CD14-positive monocyte (primary cell): ENCODE measurements around the gene YIPF6. TPM values are rescaled to one million over a fixed set of nuclear protein-coding genes. Genes with fewer than 3 reads are reported as not detected.

Source experiments
- DNase-seq, 3 donors: peaks; one replicate each; pipeline ENCODE4 v3.0.0-alpha.2; 2011 to 2022
- H2AFZ ChIP-seq: 2 replicates; pipeline ENCODE4 v1.6.0; 2012; ENCODE audit warnings: mild to moderate bottlenecking, low read depth, low read length, inconsistent platforms; ENCODE audit not compliant: insufficient read depth, poor library complexity, severe bottlenecking
- H3K27ac ChIP-seq, 2 donors: 1 replicate in 1 of 2; 2 replicates in 1 of 2; pipeline ENCODE4 v1.5.1; 2012 to 2013; ENCODE audit warnings: low read length in 2 of 2, control low read depth in 1 of 2, inconsistent platforms in 1 of 2, low read depth in 1 of 2, mild to moderate bottlenecking in 1 of 2
- H3K27me3 ChIP-seq, 2 donors: one replicate each; pipeline versions ENCODE4 v1.6.0 to v1.6.1; 2011 to 2013; ENCODE audit warnings: low read length in 2 of 2; ENCODE audit not compliant: control insufficient read depth in 2 of 2, insufficient read depth in 2 of 2
- H3K36me3 ChIP-seq, 2 donors: replicated peaks in 1 of 2; 1 replicate in 1 of 2; 2 replicates in 1 of 2; pipeline versions ENCODE4 v1.5.1 to v1.6.1; 2012 to 2013; ENCODE audit warnings: low read length in 2 of 2, control low read depth in 1 of 2, inconsistent platforms in 1 of 2, mild to moderate bottlenecking in 1 of 2; ENCODE audit not compliant: insufficient read depth in 2 of 2, control insufficient read depth in 1 of 2
- H3K4me1 ChIP-seq, 2 donors: 1 replicate in 1 of 2; 2 replicates in 1 of 2; pipeline versions ENCODE4 v1.5.1 to v1.6.1; 2012 to 2013; ENCODE audit warnings: low read length in 2 of 2, control low read depth in 1 of 2, inconsistent platforms in 1 of 2, mild to moderate bottlenecking in 1 of 2, moderate library complexity in 1 of 2; ENCODE audit not compliant: insufficient read depth in 2 of 2, control insufficient read depth in 1 of 2
- H3K4me2 ChIP-seq: replicated peaks from 2 replicates; pipeline ENCODE3; 2012; ENCODE audit warnings: low read length, moderate library complexity, mild to moderate bottlenecking; ENCODE audit not compliant: poor library complexity, severe bottlenecking; ENCODE audit errors: extremely low read depth
- H3K4me3 ChIP-seq, 3 experiments: fragments of 200-600 bp in 1 of 3; sonication (generic) in 1 of 3; replicated peaks in 1 of 3; 1 replicate in 2 of 3; 2 replicates in 1 of 3; pipeline ENCODE4 v1.5.1; 2011 to 2013; ENCODE audit warnings: low read length in 3 of 3, mild to moderate bottlenecking in 3 of 3, control low read depth in 2 of 3, low read depth in 2 of 3, inconsistent platforms in 1 of 3, moderate library complexity in 1 of 3
- H3K79me2 ChIP-seq: 2 replicates; pipeline ENCODE4 v1.6.0; 2012; ENCODE audit warnings: mild to moderate bottlenecking, control low read depth, inconsistent platforms, low read length, moderate library complexity; ENCODE audit not compliant: insufficient read depth
- H3K9ac ChIP-seq: 2 replicates; pipeline ENCODE4 v1.6.0; 2017; ENCODE audit warnings: low read length, mild to moderate bottlenecking; ENCODE audit not compliant: insufficient read depth, poor library complexity, severe bottlenecking
- H3K9me3 ChIP-seq, 2 donors: replicated peaks in 1 of 2; 1 replicate in 1 of 2; 2 replicates in 1 of 2; pipeline versions ENCODE4 v1.5.1 to v1.6.1; 2012 to 2013; ENCODE audit warnings: low read length in 2 of 2, control low read depth in 1 of 2; ENCODE audit not compliant: control insufficient read depth in 1 of 2, insufficient read depth in 1 of 2
- H4K20me1 ChIP-seq: 2 replicates; pipeline ENCODE4 v1.6.0; 2012; ENCODE audit warnings: mild to moderate bottlenecking, low read length, control low read depth, moderate library complexity; ENCODE audit not compliant: insufficient read depth
- H3K27ac Mint-ChIP-seq, 7 donors: one replicate each; pipeline ENCODE4 v1.8.0; 2020; ENCODE audit warnings: mild to moderate bottlenecking in 7 of 7, mixed read lengths in 7 of 7, moderate library complexity in 6 of 7, inconsistent platforms in 2 of 7
- H3K27me3 Mint-ChIP-seq, 3 donors: one replicate each; pipeline ENCODE4 v1.8.0; 2021 to 2022; ENCODE audit warnings: low read depth in 3 of 3, mild to moderate bottlenecking in 3 of 3, mixed read lengths in 3 of 3, moderate library complexity in 3 of 3, inconsistent platforms in 1 of 3
- H3K36me3 Mint-ChIP-seq, 2 donors: one replicate each; pipeline ENCODE4 v1.8.0; 2020; ENCODE audit warnings: mixed read lengths in 2 of 2, inconsistent platforms in 1 of 2, mild to moderate bottlenecking in 1 of 2
- H3K4me1 Mint-ChIP-seq: one replicate; pipeline ENCODE4 v1.8.0; 2020; ENCODE audit warnings: mild to moderate bottlenecking, mixed read lengths
- H3K4me3 Mint-ChIP-seq, 2 donors: one replicate each; pipeline ENCODE4 v1.8.0; 2020; ENCODE audit warnings: mild to moderate bottlenecking in 2 of 2, mixed read lengths in 2 of 2, moderate library complexity in 1 of 2
- H3K9me3 Mint-ChIP-seq, 7 donors: one replicate each; pipeline ENCODE4 v1.8.0; 2020 to 2022; ENCODE audit warnings: mixed read lengths in 7 of 7, mild to moderate bottlenecking in 6 of 7, moderate library complexity in 6 of 7, inconsistent platforms in 2 of 7
- CTCF ChIP-seq: fragments of 200-600 bp; IDR thresholded peaks from one replicate; pipeline ENCODE4 v1.8.0; 2022; ENCODE audit warnings: antibody characterized with exemption, mild to moderate bottlenecking
- WGBS: methylation state at CpG from one replicate; pipeline ENCODE4 v1.1.5; 2013; ENCODE audit warnings: missing lambda C conversion rate; ENCODE audit not compliant: insufficient coverage; 5-methylcytosine and 5-hydroxymethylcytosine counted together
- intact Hi-C, 2 donors: fragments of 100-400 bp; cut with micrococcal nuclease; formaldehyde crosslinking; loops; one replicate each; pipeline versions ENCODE4 v1.15.0 to v1.15.1; 2023
- polyA plus RNA-seq, 3 donors: library from polyadenylated mRNA; depleted of rRNA in 1 of 3; unstranded in 2 of 3; stranded (reverse) in 1 of 3; fragments of 300-500 nt in 2 of 3; fragments of >200 nt in 1 of 3; fragmentation: Illumina TruSeq in 2 of 3; gene quantifications; 1 replicate in 2 of 3; 2 replicates in 1 of 3; pipeline ENCODE4 v1.2.3, GENCODE V29; 2012 to 2021

Gene YIPF6
- polyA plus RNA-seq, 3 donors: 3.8 to 23.6 (median 21.0) TPM

GRCh38 chrX:68461093-68461492, 37.8 kb upstream of the YIPF6 start:
- Histone ChIP-seq H3K4me1 (no peaks in the 10 kb centered on the region), H3K27ac (no peak overlapping the region), H3K4me3 (no peak overlapping the region), H3K79me2 (no peaks in the 10 kb centered on the region), H3K9ac (no peak overlapping the region), H3K4me2 (no peak overlapping the region), H3K36me3 (no peaks in the 10 kb centered on the region), H4K20me1 (no peaks in the 10 kb centered on the region), H3K27me3 (no peaks in the 10 kb centered on the region), H2AFZ (no peak overlapping the region), H3K9me3 (no peaks in the 10 kb centered on the region)
- Mint-ChIP-seq H3K27me3 (peaks cover 0 to 6% (median 2%) of the 10 kb centered on the region in 3 donors), H3K4me1 (peaks cover 2% of the 10 kb centered on the region), H3K9me3 (peaks cover 0 to 2% (median 0%) of the 10 kb centered on the region in 7 donors), H3K27ac (no peak overlapping the region), H3K4me3 (no peak overlapping the region), H3K36me3 (no peaks in the 10 kb centered on the region)
- WGBS: no CpG with 5 or more reads among the region's 6 CpGs
- DNase-seq: no peak
- intact Hi-C loops: no loop called here
- no peak for TF ChIP-seq CTCF

- Histone ChIP-seq H4K20me1 (no peaks in the 10 kb centered on the region), H2AFZ (no peak overlapping the region), H3K79me2 (no peaks in the 10 kb centered on the region), H3K4me3 (no peak overlapping the region), H3K27me3 (no peaks in the 10 kb centered on the region), H3K27ac (no peak overlapping the region), H3K9ac (no peak overlapping the region), H3K9me3 (no peaks in the 10 kb centered on the region), H3K4me1 (no peaks in the 10 kb centered on the region), H3K4me2 (no peak overlapping the region), H3K36me3 (no peaks in the 10 kb centered on the region)
- DNase-seq: no peak
- intact Hi-C loops: no loop called here
- Mint-ChIP-seq H3K9me3 (peaks cover 0 to 2% (median 0%) of the 10 kb centered on the region in 7 donors), H3K36me3 (no peaks in the 10 kb centered on the region), H3K4me1 (peaks cover 2% of the 10 kb centered on the region), H3K4me3 (no peak overlapping the region), H3K27me3 (peaks cover 0 to 6% (median 2%) of the 10 kb centered on the region in 3 donors), H3K27ac (no peak overlapping the region)
- TF ChIP-seq CTCF: no peak
Observed at GRCh38 chrX:68461576-68461975, 37.3 kb upstream of the YIPF6 start.
